ENCODE measurements around the gene RBBP8.
A peak's percentile ranks its signal among the peaks of the same experiment; 100 is the strongest.

RBBP8 gene

GRCh38 chr18:22998344-22998743 is 65.2 kb downstream of the RBBP8 start:
- FAIRE-seq, result no peak
- no peak for DNase-seq (ENCODE audit: low spot score)

GRCh38 chr18:22999212-22999611 is 66.1 kb downstream of the RBBP8 start:
- FAIRE-seq, result no peak

GRCh38 chr18:22999647-23000046 is 66.5 kb downstream of the RBBP8 start:
- no peak for FAIRE-seq
- no peak for DNase-seq (ENCODE audit: low spot score)

More at GRCh38 chr18:22999212-22999611, 66.1 kb downstream of the RBBP8 start:
- no peak for DNase-seq (ENCODE audit: low spot score)

GRCh38 chr18:23003289-23003688 is 70.2 kb downstream of the RBBP8 start:
- FAIRE-seq (no peak), DNase-seq (ENCODE audit: low spot score) (no peak)

GRCh38 chr18:23012249-23012648 is 79.1 kb downstream of the RBBP8 start:
- DNase-seq (ENCODE audit: low spot score) (no peak), FAIRE-seq (no peak)

- DNase-seq (ENCODE audit: low spot score) (no peak), FAIRE-seq (no peak)
Measured at GRCh38 chr18:23020555-23021294, 87.6 kb downstream of the RBBP8 start.

GRCh38 chr18:23021623-23022022 is 88.5 kb downstream of the RBBP8 start:
- FAIRE-seq (no peak), DNase-seq (ENCODE audit: low spot score) (no peak)

- FAIRE-seq, result no peak
- DNase-seq (ENCODE audit: low spot score), result peak; percentile 8
Measured at GRCh38 chr18:23032030-23032582, 99.0 kb downstream of the RBBP8 start.

GRCh38 chr18:23033056-23033455 is 99.9 kb downstream of the RBBP8 start:
- no peak for FAIRE-seq
- no peak for DNase-seq (ENCODE audit: low spot score)

- DNase-seq (ENCODE audit: low spot score) (no peak), FAIRE-seq (no peak)
Measured at GRCh38 chr18:23036660-23037201, 103.6 kb downstream of the RBBP8 start.

- no peak for FAIRE-seq
Measured at GRCh38 chr18:23037646-23038045, 104.5 kb downstream of the RBBP8 start.

GRCh38 chr18:23038712-23039111 is 105.6 kb downstream of the RBBP8 start:
- no peak for FAIRE-seq
- DNase-seq (ENCODE audit: low spot score), result no peak

More at GRCh38 chr18:23037646-23038045, 104.5 kb downstream of the RBBP8 start:
- no peak for DNase-seq (ENCODE audit: low spot score)

- no peak for DNase-seq (ENCODE audit: low spot score)
- no peak for FAIRE-seq
Measured at GRCh38 chr18:23042133-23042532, 109.0 kb downstream of the RBBP8 start.

GRCh38 chr18:23043803-23044376 is 110.8 kb downstream of the RBBP8 start:
- FAIRE-seq (no peak), DNase-seq (ENCODE audit: low spot score) (no peak)

- no peak for DNase-seq (ENCODE audit: low spot score)
- no peak for FAIRE-seq
Measured at GRCh38 chr18:23049698-23050373, 116.7 kb downstream of the RBBP8 start.

GRCh38 chr18:23053776-23054457 is 120.8 kb downstream of the RBBP8 start:
- FAIRE-seq, result no peak
- DNase-seq (ENCODE audit: low spot score), result no peak

- no peak for FAIRE-seq
- DNase-seq (ENCODE audit: low spot score), result no peak
Measured at GRCh38 chr18:23054553-23054952, 121.4 kb downstream of the RBBP8 start.

GRCh38 chr18:23056315-23056714 is 123.2 kb downstream of the RBBP8 start:
- DNase-seq (ENCODE audit: low spot score) (no peak), FAIRE-seq (no peak)

- no peak for DNase-seq (ENCODE audit: low spot score)
- no peak for FAIRE-seq
Measured at GRCh38 chr18:23057096-23057495, 124.0 kb downstream of the RBBP8 start.

GRCh38 chr18:23058746-23059415 is 125.8 kb downstream of the RBBP8 start:
- DNase-seq (ENCODE audit: low spot score) (no peak), FAIRE-seq (no peak)

Data from urothelium cell line (cell line).